HepG2 (cell line): ENCODE data around the gene PHACTR1. TPM values are rescaled to one million over a fixed set of nuclear protein-coding genes. Genes with fewer than 3 reads are reported as not detected.

ENCODE experiments used
- ATAC-seq: fragments of 200-7000 bp; cut with Tn5 transposase; 3 replicates; pipeline ENCODE4 v1.9.1; 2020; ENCODE audit warnings: mild to moderate bottlenecking, moderate library complexity
- BruUV-seq: library from RNA; stranded (reverse); fragments of 400-500 nt; replicated peaks from 2 replicates; lab custom pipeline; 2021; lab: Mats Ljungman, UMichigan
- CTCF ChIA-PET: fragments of 300-600 bp; formaldehyde crosslinking; extraction: SDS; loops from one replicate; lab custom pipeline; 2021; ENCODE audit warnings: low total read pairs, inconsistent platforms, low intra/inter-chr PET ratio; lab: Yijun Ruan, JAX
- POLR2A ChIA-PET: fragments of 350-600 bp; sonication (Branson Sonifier 250); formaldehyde crosslinking; loops from one replicate; lab custom pipeline; 2020; ENCODE audit warnings: antibody characterized with exemption, inconsistent platforms; lab: Yijun Ruan, JAX
- DNase-seq: peaks from one replicate; pipeline ENCODE4 v3.0.0-alpha.2; 2015; ENCODE audit warnings: low spot score
- FAIRE-seq: peaks from 3 replicates; lab custom pipeline; 2011; peaks lifted over from hg19 to GRCh38; lab: Jason Lieb, UNC
- H2AFZ ChIP-seq: one replicate; pipeline ENCODE4 v1.6.1; 2011; ENCODE audit warnings: low read length, inconsistent platforms
- H3K27ac ChIP-seq: fragments of 300-600 bp; 3 replicates; pipeline ENCODE4 v1.8.0; 2011; ENCODE audit warnings: mixed run types, mild to moderate bottlenecking, mixed read lengths, low read length, inconsistent platforms; ENCODE audit not compliant: insufficient read depth; ENCODE audit errors: extremely low read length
- H3K27me3 ChIP-seq, 2 experiments: fragments of 200-600 bp in 1 of 2; 2 replicates in 1 of 2; 3 replicates in 1 of 2; pipeline versions ENCODE4 v1.6.0 to v1.8.0; 2011; ENCODE audit warnings: low read length in 2 of 2, mild to moderate bottlenecking in 2 of 2, moderate library complexity in 2 of 2, inconsistent platforms in 1 of 2; ENCODE audit not compliant: insufficient read depth in 2 of 2, control insufficient read depth in 1 of 2
- H3K36me3 ChIP-seq, 2 experiments: fragments of 200-600 bp in 1 of 2; replicated peaks in 1 of 2; 2 replicates in 1 of 2; 3 replicates in 1 of 2; pipeline versions ENCODE4 v1.5.1 to v1.8.0; 2011; ENCODE audit warnings: low read length in 2 of 2, inconsistent platforms in 1 of 2; ENCODE audit not compliant: insufficient read depth in 2 of 2, control insufficient read depth in 1 of 2
- H3K4me1 ChIP-seq: 2 replicates; pipeline ENCODE4 v1.5.1; 2012; ENCODE audit warnings: low read length, inconsistent platforms; ENCODE audit not compliant: insufficient read depth
- H3K4me2 ChIP-seq: 2 replicates; pipeline ENCODE4 v1.6.0; 2011; ENCODE audit warnings: low read depth, low read length, inconsistent platforms
- H3K4me3 ChIP-seq, 3 experiments: fragments of 200-600 bp in 1 of 3; sonication (generic), shearing (Covaris generic) in 1 of 3; replicated peaks in 1 of 3; 2 replicates each; pipeline ENCODE4 v1.5.1; 2011 to 2016; ENCODE audit warnings: low read length in 3 of 3, inconsistent platforms in 2 of 3, low read depth in 2 of 3, mild to moderate bottlenecking in 2 of 3, control low read depth in 1 of 3, mixed read lengths in 1 of 3; ENCODE audit not compliant: insufficient read depth in 1 of 3
- H3K79me2 ChIP-seq: one replicate; pipeline ENCODE4 v1.6.1; 2011; ENCODE audit warnings: low read length, inconsistent platforms; ENCODE audit not compliant: insufficient read depth
- H3K9ac ChIP-seq: 2 replicates; pipeline ENCODE4 v1.6.0; 2011; ENCODE audit warnings: mild to moderate bottlenecking, low read depth, low read length, inconsistent platforms; ENCODE audit not compliant: insufficient read depth
- H3K9me3 ChIP-seq: 2 replicates; pipeline ENCODE4 v1.5.1; 2012; ENCODE audit warnings: mild to moderate bottlenecking, low read length
- H4K20me1 ChIP-seq: 2 replicates; pipeline ENCODE4 v1.6.0; 2011; ENCODE audit warnings: inconsistent platforms, mild to moderate bottlenecking, low read length, moderate library complexity; ENCODE audit not compliant: insufficient read depth
- CTCF ChIP-seq: sonication (generic); formaldehyde crosslinking; IDR thresholded peaks from 2 replicates; pipeline ENCODE4 v1.5.0; 2020; ENCODE audit warnings: mild to moderate bottlenecking, missing genetic modification reagents, moderate library complexity
- KDM2A ChIP-seq: sonication (generic); formaldehyde crosslinking; IDR thresholded peaks from 2 replicates; pipeline ENCODE4 v1.4.0; 2020; ENCODE audit warnings: low read depth, missing genetic modification reagents, borderline replicate concordance
- MAFF ChIP-seq: IDR thresholded peaks from 2 replicates; pipeline ENCODE4 v1.6.1; 2011; ENCODE audit warnings: low read depth, low read length, improper control_type of control experiment
- RXRA ChIP-seq: sonication (generic); formaldehyde crosslinking; IDR thresholded peaks from 2 replicates; pipeline ENCODE4 v1.5.1; 2020; ENCODE audit warnings: missing genetic modification reagents
- SCMH1 ChIP-seq: sonication (generic); formaldehyde crosslinking; IDR thresholded peaks from 2 replicates; pipeline ENCODE4 v1.9.0; 2021; ENCODE audit warnings: missing genetic modification reagents, mild to moderate bottlenecking, borderline replicate concordance
- SSRP1 ChIP-seq: IDR thresholded peaks from 2 replicates; pipeline ENCODE4 v1.6.1; 2016; ENCODE audit warnings: control low read depth
- TRAFD1 ChIP-seq: sonication (generic); formaldehyde crosslinking; IDR thresholded peaks from 2 replicates; pipeline ENCODE4 v1.5.1; 2020; ENCODE audit warnings: missing genetic modification reagents, mild to moderate bottlenecking, borderline replicate concordance
- ZBED4 ChIP-seq: sonication (generic); formaldehyde crosslinking; IDR thresholded peaks from 2 replicates; pipeline ENCODE4 v1.4.0; 2020; ENCODE audit warnings: missing genetic modification reagents, borderline replicate concordance
- ZFP91 ChIP-seq: sonication (generic); formaldehyde crosslinking; IDR thresholded peaks from 2 replicates; pipeline ENCODE4 v1.9.0; 2022; ENCODE audit warnings: missing genetic modification reagents, mild to moderate bottlenecking, borderline replicate concordance
- ZKSCAN1 ChIP-seq: fragments of 150-350 bp; IDR thresholded peaks from 2 replicates; pipeline ENCODE4 v1.6.1; 2014; ENCODE audit warnings: low read length
- ZNF20 ChIP-seq: sonication (generic); formaldehyde crosslinking; IDR thresholded peaks from 2 replicates; pipeline ENCODE4 v1.4.0; 2020; ENCODE audit warnings: mild to moderate bottlenecking, moderate library complexity, missing genetic modification reagents
- ZNF224 ChIP-seq: sonication (generic); formaldehyde crosslinking; IDR thresholded peaks from 2 replicates; pipeline ENCODE4 v1.5.0; 2020; ENCODE audit warnings: mild to moderate bottlenecking, missing genetic modification reagents
- ZNF883 ChIP-seq: sonication (generic); formaldehyde crosslinking; IDR thresholded peaks from 2 replicates; pipeline ENCODE4 v1.5.1; 2020; ENCODE audit warnings: mild to moderate bottlenecking, missing genetic modification reagents; ENCODE audit errors: not compliant biosample characterization
- WGBS: methylation state at CpG from one replicate; pipeline ENCODE4 v1.1.6; 2017; ENCODE audit warnings: low lambda C conversion rate; 5-methylcytosine and 5-hydroxymethylcytosine counted together
- in situ Hi-C: cut with HindIII; loops from 2 replicates; pipeline ENCODE4 v1.10.0; 2017; ENCODE audit warnings: low pct_unique_long_range_greater_than_20kb; ENCODE audit not compliant: extremely low pct_ligation_motif_present
- intact Hi-C: fragments of 100-400 bp; cut with micrococcal nuclease; formaldehyde crosslinking; loops from one replicate; pipeline ENCODE4 v1.10.0; 2022; ENCODE audit not compliant: unreplicated experiment
- polyA plus RNA-seq, 8 experiments: library from polyadenylated mRNA; depleted of rRNA in 3 of 8; stranded (reverse) in 7 of 8; unstranded in 1 of 8; fragments of >200 nt; fragmentation: Illumina TruSeq in 4 of 8; extraction: Trizol in 4 of 8; gene quantifications; 2 replicates each; pipeline versions ENCODE4 v1.2.1 to v1.2.3, GENCODE V29; 2011 to 2016; ENCODE audit warnings: low read depth in 4 of 8, missing spikeins in 1 of 8, mixed read lengths in 1 of 8; ENCODE audit not compliant: insufficient read depth in 1 of 8
- total RNA-seq, 5 experiments: library from RNA; depleted of rRNA; stranded (reverse); fragments of >200 nt; fragmentation: Illumina TruSeq; extraction: Trizol; gene quantifications; 2 replicates each; pipeline ENCODE4 v1.2.3, GENCODE V29; 2016; ENCODE audit warnings: low read depth in 1 of 5

PHACTR1 gene
- total and polyA plus RNA-seq, 2 of the 13 experiments (the other 11 are each of a cell fraction or from before 2014, with no cell fraction given), result 0.09 TPM; not detected in 1

GRCh38 chr6:12890171-12890790, 173.7 kb downstream of the PHACTR1 start:
- no peak overlapping the region for H3K27ac ChIP-seq
- peaks cover 4% of the 10 kb centered on the region; the same call in 1 of the 2 replicates for H3K4me1 ChIP-seq
- ATAC-seq, result peak; percentile 72
- intact Hi-C loops (loop anchor here (5.0 kb wide), 1 partner anchor 1303 kb away; no protein-coding TSS in a partner anchor), in situ Hi-C loops (loop anchor here (5.0 kb wide), 1 partner anchor 253 kb away; no protein-coding TSS in a partner anchor)
- H3K4me2 ChIP-seq, result no peak overlapping the region
- no peaks in the 10 kb centered on the region for H3K79me2 ChIP-seq
- H3K27me3 ChIP-seq, result peaks cover 1 to 10% of the 10 kb centered on the region in 2 experiments; a peak in 1 of 5 replicates
- FAIRE-seq, result no peak
- H4K20me1 ChIP-seq, result no peaks in the 10 kb centered on the region
- WGBS, result 10% methylated on average over 9 of the region's 9 CpGs
- H3K4me3 ChIP-seq, result no peak overlapping the region
- H3K9me3 ChIP-seq, result peaks cover 10% of the 10 kb centered on the region; the same call in 1 of the 2 replicates
- H3K9ac ChIP-seq, result no peak overlapping the region
- POLR2A ChIA-PET, result no interaction called here
- no peak overlapping the region for H2AFZ ChIP-seq
- CTCF ChIA-PET, result no interaction called here
- DNase-seq, result peak; percentile 24
- no TSS peak for BruUV-seq
- H3K36me3 ChIP-seq, result no peaks in the 10 kb centered on the region
- no peak for TF ChIP-seq ZNF20 (CRISPR knock-in tag)
- no peak for TF ChIP-seq ZFP91 (CRISPR knock-in tag)
- no peak for TF ChIP-seq MAFF
- peak; percentile 52 for TF ChIP-seq CTCF
- no peak for TF ChIP-seq SSRP1 (CRISPR knock-in tag)
- TF ChIP-seq ZBED4, result no peak
- no peak for TF ChIP-seq SCMH1
- 0 out of 2 replicates have a peak, but pooled peaks have one; percentile 22 for TF ChIP-seq KDM2A (CRISPR knock-in tag)
- TF ChIP-seq RXRA (CRISPR knock-in tag), result no peak
- TF ChIP-seq ZKSCAN1, result peak; percentile 87; the same call in 1 of the 2 replicates
- TF ChIP-seq TRAFD1 (CRISPR knock-in tag), result no peak
- no peak for TF ChIP-seq ZNF883 (CRISPR knock-in tag)
- TF ChIP-seq ZNF224 (CRISPR knock-in tag), result no peak
